CD4-positive, alpha-beta T cell treated with Interleukin-6 for 4 hours (primary cell): ENCODE results near the gene NRXN3.
"Not testable (repeated sequence)": the region's sequence is repeated elsewhere in the genome, so short reads cannot be mapped to it uniquely, and the experiment has no call there.

Experiments
- DNase-seq: peaks from one replicate; pipeline ENCODE4 v3.0.0-alpha.2; 2020; ENCODE audit warnings: mixed read lengths

NRXN3 gene

DNA sequence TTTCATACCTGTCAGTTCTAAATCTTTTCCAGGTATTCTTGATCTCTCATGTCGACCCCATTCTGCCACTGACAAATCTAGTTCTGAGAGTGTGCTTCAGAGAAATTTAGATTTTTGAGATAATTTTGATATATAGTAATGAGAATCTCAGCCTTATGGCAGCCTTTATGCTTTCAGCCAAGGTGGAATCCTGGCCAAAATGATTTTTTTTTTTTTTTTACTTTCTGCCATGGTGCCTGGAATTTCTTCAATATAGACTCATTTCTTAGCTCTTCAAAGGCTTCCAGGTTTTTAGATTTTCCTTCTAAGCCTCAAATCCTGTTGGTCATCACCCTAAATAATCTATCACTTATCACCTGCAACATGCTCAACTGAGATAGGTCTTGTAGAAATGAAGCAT is 926.6 kb downstream of the NRXN3 start:
- no peak for DNase-seq

DNA sequence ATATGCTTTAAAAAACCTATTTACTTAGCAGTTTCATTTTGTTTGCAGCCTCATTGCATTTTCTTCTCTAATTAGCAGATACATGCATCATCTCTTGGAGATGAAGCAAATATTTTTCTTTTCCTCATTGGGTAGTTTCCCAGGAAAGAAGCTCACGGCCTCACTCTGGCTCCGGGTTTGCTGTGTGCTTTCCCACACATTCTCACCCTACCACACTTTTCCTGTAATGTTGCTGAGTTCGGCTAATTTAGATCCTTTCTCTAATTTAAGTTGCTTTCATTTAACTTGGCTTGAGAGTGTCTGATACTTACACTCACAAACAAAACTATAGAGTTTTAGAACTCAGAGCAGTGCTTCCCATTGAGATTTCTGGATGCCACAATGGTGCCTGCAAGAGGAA is 928.2 kb downstream of the NRXN3 start:
- no peak for DNase-seq

DNA sequence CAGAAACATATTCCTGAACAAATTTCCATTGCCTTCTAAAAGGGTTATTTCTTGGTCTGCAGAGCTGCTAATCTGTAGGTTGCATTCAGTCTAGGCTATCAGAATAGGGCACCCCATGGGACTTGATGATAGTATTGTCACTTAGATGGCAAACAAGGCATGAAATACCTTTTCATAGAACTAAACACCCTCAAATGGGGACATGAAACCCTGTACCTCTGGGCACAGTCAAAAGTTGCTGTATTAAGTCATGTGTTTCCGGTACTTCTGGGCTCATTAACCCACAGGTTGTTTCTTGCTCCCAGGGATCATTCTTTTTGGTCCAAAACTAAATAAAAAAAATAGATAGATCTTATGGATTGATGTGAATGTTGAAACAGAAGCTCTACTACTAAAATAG is 930.4 kb downstream of the NRXN3 start:
- DNase-seq, result no peak

- no peak for DNase-seq
Measured at GRCh38 chr14:79101388-79101787, 931.2 kb downstream of the NRXN3 start.

DNA sequence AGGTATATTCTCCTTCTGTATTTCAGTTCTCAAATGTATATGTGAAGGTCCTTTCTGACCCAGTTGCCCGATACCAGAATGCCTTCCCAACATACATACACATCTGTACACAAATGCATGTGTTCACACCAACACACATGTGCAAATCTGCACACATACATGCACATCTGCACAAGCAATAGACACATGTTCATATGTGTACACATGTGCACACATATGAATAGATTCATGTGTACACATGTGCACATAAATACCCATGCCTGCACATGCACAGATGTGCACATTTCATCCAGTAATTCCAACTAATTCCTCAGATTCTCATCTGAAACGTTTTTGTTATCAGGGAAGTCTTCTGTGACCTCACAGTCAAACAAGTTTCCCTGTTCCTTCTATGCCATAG is 933.6 kb downstream of the NRXN3 start:
- no peak for DNase-seq

- DNase-seq, result not testable (repeated sequence)
Measured at GRCh38 chr14:79110564-79110963, 940.4 kb downstream of the NRXN3 start.

DNA sequence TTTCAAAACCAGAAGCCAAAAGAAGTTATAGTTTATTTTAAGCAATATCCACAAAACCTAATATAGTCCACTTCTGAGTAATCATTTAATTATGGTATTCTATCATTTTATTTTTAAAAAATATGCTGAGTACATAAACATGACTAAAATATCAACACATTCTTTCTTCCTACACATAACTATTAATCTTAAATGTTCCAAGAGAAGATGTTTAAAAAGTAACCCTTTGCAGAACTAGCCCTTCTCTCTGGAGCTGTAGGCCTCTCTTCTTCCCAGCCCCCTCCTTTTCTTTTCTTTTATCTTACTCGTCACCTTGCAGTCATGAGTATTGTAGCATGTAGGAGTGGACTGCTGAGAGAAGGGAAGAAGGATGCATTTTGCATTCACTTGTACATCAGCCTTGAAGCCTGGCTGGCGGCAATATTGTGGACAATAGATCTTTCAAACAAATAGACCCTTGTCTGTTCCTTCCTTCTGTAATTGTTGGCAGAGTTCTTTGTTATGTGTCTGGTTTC is 941.9 kb downstream of the NRXN3 start:
- no peak for DNase-seq

DNA sequence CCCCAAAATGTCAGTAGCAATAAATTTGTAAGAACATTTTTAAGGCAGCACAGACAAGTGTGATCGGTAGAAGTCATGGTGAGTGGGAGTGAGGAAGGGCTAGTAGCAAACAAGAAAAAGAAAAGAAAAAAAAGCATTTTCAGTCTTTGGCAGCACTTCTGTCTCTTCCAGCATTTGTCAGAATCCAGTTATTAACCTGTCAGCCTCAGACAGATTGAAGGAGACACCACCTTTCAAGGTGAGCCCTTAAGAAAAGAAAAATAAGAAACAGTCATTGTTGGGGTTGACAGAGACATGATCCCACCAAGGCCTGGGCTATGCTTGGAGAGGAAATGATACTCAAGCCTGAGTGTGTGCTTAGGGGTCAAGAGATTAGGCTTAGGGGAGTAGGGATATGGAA is 947.4 kb downstream of the NRXN3 start:
- no peak for DNase-seq

GRCh38 chr14:79118291-79118690 is 948.1 kb downstream of the NRXN3 start:
- DNase-seq, result no peak

DNA sequence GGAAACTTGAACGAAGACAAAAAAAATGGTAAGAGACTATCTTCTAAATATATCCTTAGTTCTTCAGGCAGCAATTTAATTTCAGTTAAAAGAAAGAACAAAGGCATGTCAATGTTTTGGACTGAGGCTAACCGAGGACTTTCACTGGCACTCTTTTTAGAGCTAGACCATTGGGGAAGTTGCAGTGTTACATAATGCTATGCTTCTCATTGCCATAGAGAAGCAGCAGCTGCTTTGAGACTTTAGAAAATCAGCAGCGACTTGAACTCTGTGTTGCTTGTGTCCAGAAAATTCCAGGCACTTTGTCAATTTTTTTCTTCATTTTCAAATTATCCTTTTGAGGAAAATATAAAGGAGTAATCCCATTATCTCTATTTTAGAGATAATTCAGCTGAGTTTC is 964.2 kb downstream of the NRXN3 start:
- no peak for DNase-seq

- DNase-seq, result no peak
Measured at GRCh38 chr14:79136071-79137044, 966.2 kb downstream of the NRXN3 start.

GRCh38 chr14:79137045-79137430 is 966.9 kb downstream of the NRXN3 start:
- DNase-seq, result no peak

GRCh38 chr14:79137836-79138235 is 967.7 kb downstream of the NRXN3 start:
- no peak for DNase-seq

DNA sequence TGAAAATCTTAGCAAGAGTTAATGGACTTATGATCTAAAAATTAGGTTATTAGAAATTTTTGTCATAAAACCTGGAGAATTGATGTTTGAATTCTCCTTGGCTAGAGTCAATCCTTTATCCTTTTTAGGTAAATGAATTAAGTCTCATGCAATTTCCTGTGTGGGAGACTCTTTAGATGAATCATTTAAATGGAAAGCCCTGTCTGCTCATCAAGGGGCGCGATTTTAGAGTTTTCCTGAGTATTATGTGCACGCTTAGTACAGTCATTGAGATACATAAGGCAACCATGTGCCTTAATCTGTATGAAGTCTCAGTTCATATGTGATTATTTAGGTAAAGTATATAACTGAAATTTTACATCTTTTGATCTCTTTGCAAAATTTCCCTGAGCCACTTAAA is 974.7 kb downstream of the NRXN3 start:
- DNase-seq, result no peak

DNA sequence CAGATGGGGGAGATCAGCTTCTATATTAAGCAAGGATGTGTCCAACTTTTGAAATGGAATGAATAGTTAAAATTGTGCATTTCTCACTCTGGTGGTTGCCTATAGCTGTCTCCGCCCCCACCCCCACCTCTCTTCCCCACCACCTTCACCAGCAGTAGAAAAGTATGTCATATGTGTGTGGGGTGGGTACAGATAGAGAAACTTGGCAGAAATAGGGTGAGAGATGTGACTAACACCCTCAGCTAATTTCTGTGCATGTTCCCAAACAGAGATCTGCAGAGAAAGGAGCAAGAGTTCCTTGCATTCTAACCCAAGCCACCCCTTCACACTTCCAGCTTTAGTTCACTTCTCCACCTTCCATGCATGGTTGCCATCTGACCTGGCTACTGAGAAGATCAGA is 980.1 kb downstream of the NRXN3 start:
- DNase-seq, result no peak

DNA sequence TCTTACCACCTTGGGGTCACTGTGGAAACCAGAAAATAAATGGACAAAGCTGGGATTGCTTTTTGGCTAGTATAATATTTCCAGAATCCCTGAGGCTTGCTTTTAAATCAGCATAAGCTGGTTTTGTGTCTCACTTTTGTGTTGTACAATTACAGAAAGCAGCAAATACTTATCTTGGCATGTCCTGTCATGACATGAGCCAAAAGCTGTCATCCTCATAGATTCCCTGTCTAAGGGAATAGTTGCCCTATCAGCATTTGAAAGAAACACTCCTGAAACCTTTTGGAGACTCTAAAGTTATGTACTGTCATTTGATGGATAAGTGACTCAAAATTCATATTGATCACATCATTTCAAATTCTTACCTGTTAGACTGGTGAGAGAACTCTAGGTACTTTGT is 987.2 kb downstream of the NRXN3 start:
- no peak for DNase-seq

DNA sequence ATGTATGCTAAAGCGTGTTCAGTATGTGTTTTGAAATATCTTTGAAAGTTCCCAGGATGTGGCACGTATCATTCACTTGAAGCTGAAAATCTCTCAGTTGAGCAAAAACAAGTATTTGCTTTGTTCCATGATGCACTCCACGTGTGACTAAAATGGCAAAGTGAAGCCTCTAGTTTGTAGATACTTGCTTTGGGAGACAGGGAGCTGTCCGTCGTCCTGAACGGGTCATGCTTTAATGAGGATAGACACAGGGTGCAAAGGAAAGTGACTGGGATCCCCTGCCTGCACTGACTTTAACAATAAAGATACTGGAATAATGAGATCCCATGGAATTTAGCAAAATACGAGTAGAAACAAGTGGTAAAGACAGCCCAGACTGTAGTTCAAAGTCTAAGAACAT is 991.4 kb downstream of the NRXN3 start:
- no peak for DNase-seq

DNA sequence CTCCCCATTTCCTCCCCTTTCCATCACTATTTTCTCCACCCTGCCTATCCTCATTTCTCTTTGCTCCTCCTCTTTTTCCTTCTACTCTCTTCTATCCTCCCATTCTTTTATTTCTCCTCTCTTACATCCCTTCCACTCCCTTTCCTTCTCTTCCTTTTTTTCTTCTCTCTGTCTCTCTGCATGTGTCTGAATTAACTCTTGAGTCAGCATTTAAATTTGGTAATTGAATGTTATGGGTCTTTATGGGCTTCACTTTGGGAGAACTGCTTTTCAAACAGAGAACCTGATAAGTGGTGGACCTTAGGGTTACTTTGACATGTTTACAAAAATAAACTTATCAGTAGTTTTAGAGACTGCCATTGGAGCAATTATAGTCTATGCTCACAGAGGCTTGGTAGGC is 992.7 kb downstream of the NRXN3 start:
- DNase-seq, result no peak

- DNase-seq, result no peak
Measured at GRCh38 chr14:79165471-79166090, 995.4 kb downstream of the NRXN3 start.

- DNase-seq, result no peak
Measured at GRCh38 chr14:79166171-79166570, 996.0 kb downstream of the NRXN3 start.

DNA sequence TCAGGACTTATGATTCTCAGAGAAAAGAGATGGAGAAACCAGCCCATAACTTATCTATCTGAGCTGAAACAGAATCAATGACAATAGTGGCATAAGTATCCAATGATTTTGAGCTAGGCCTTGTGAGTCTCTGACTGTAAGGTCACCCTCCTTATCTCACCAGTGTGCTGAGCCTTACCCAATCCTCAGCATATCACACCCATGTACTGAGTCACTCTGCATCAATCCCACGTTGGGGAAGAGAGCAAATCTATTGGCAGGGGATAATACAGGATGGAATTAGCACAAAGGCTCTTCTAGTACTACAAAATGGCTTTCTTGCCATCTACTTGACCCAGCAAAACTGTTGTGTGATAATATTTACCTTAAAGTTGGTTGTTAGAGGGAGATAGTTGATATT is 997.8 kb downstream of the NRXN3 start:
- no peak for DNase-seq

- DNase-seq, result no peak
Measured at GRCh38 chr14:79175671-79176070, 1005.5 kb downstream of the NRXN3 start.

DNA sequence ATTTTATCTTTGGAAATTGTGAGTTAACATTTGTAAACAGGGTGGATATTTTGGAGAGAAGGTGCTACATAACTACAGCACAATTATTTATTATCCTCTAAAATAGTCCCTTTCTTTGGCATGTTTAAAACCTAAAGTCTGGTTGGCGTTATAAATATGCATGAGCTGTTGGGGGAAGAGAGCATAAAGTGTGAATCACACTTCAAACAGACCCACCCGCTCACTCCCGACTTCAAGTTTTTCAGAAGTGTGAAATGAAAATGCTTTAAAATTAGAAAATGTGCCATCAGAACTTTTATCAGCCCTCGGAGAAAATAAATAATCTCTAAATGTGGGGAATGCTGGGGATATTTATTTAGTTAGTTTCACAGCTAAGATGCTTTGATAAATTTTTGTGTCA is 1006.9 kb downstream of the NRXN3 start:
- DNase-seq, result no peak

DNA sequence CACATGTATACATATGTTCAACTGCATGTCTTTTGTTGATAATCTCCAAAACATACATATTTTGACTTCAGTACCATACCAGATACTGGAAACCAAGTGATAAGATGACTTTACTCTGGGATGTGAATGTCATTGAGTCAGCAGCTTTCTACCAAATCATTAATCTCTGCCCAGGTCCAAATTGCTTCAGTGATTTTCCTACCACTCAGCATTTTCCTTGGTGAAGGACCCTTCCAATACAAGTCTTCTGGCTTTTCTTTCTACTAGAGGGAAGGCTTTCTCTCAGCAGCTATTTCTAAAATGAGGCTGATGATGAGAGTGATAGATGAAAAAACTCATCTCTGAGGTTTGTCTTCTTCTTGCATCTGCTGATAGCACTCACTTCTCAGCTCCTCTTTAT is 1008.5 kb downstream of the NRXN3 start:
- DNase-seq, result no peak
